HepG2 (cell line): Measurements from ENCODE around the gene OVAAL. TPM values are rescaled to one million over a fixed set of nuclear protein-coding genes. Genes with fewer than 3 reads are reported as not detected.
A peak's percentile ranks its signal among the peaks of the same experiment; 100 is the strongest.

Source experiments
- ATAC-seq: fragments of 200-7000 bp; cut with Tn5 transposase; 3 replicates; pipeline ENCODE4 v1.9.1; 2020; ENCODE audit warnings: mild to moderate bottlenecking, moderate library complexity
- BruUV-seq: library from RNA; stranded (reverse); fragments of 400-500 nt; replicated peaks from 2 replicates; lab custom pipeline; 2021; lab: Mats Ljungman, UMichigan
- CTCF ChIA-PET: fragments of 300-600 bp; formaldehyde crosslinking; extraction: SDS; loops from one replicate; lab custom pipeline; 2021; ENCODE audit warnings: low total read pairs, inconsistent platforms, low intra/inter-chr PET ratio; lab: Yijun Ruan, JAX
- POLR2A ChIA-PET: fragments of 350-600 bp; sonication (Branson Sonifier 250); formaldehyde crosslinking; loops from one replicate; lab custom pipeline; 2020; ENCODE audit warnings: antibody characterized with exemption, inconsistent platforms; lab: Yijun Ruan, JAX
- DNase-seq: peaks from one replicate; pipeline ENCODE4 v3.0.0-alpha.2; 2015; ENCODE audit warnings: low spot score
- FAIRE-seq: peaks from 3 replicates; lab custom pipeline; 2011; peaks lifted over from hg19 to GRCh38; lab: Jason Lieb, UNC
- H2AFZ ChIP-seq: one replicate; pipeline ENCODE4 v1.6.1; 2011; ENCODE audit warnings: low read length, inconsistent platforms
- H3K27ac ChIP-seq: fragments of 300-600 bp; 3 replicates; pipeline ENCODE4 v1.8.0; 2011; ENCODE audit warnings: mixed run types, mild to moderate bottlenecking, mixed read lengths, low read length, inconsistent platforms; ENCODE audit not compliant: insufficient read depth; ENCODE audit errors: extremely low read length
- H3K27me3 ChIP-seq, 2 experiments: fragments of 200-600 bp in 1 of 2; 2 replicates in 1 of 2; 3 replicates in 1 of 2; pipeline versions ENCODE4 v1.6.0 to v1.8.0; 2011; ENCODE audit warnings: low read length in 2 of 2, mild to moderate bottlenecking in 2 of 2, moderate library complexity in 2 of 2, inconsistent platforms in 1 of 2; ENCODE audit not compliant: insufficient read depth in 2 of 2, control insufficient read depth in 1 of 2
- H3K36me3 ChIP-seq, 2 experiments: fragments of 200-600 bp in 1 of 2; replicated peaks in 1 of 2; 2 replicates in 1 of 2; 3 replicates in 1 of 2; pipeline versions ENCODE4 v1.5.1 to v1.8.0; 2011; ENCODE audit warnings: low read length in 2 of 2, inconsistent platforms in 1 of 2; ENCODE audit not compliant: insufficient read depth in 2 of 2, control insufficient read depth in 1 of 2
- H3K4me1 ChIP-seq: 2 replicates; pipeline ENCODE4 v1.5.1; 2012; ENCODE audit warnings: low read length, inconsistent platforms; ENCODE audit not compliant: insufficient read depth
- H3K4me2 ChIP-seq: 2 replicates; pipeline ENCODE4 v1.6.0; 2011; ENCODE audit warnings: low read depth, low read length, inconsistent platforms
- H3K4me3 ChIP-seq, 3 experiments: fragments of 200-600 bp in 1 of 3; sonication (generic), shearing (Covaris generic) in 1 of 3; replicated peaks in 1 of 3; 2 replicates each; pipeline ENCODE4 v1.5.1; 2011 to 2016; ENCODE audit warnings: low read length in 3 of 3, inconsistent platforms in 2 of 3, low read depth in 2 of 3, mild to moderate bottlenecking in 2 of 3, control low read depth in 1 of 3, mixed read lengths in 1 of 3; ENCODE audit not compliant: insufficient read depth in 1 of 3
- H3K79me2 ChIP-seq: one replicate; pipeline ENCODE4 v1.6.1; 2011; ENCODE audit warnings: low read length, inconsistent platforms; ENCODE audit not compliant: insufficient read depth
- H3K9ac ChIP-seq: 2 replicates; pipeline ENCODE4 v1.6.0; 2011; ENCODE audit warnings: mild to moderate bottlenecking, low read depth, low read length, inconsistent platforms; ENCODE audit not compliant: insufficient read depth
- H3K9me3 ChIP-seq: 2 replicates; pipeline ENCODE4 v1.5.1; 2012; ENCODE audit warnings: mild to moderate bottlenecking, low read length
- H4K20me1 ChIP-seq: 2 replicates; pipeline ENCODE4 v1.6.0; 2011; ENCODE audit warnings: inconsistent platforms, mild to moderate bottlenecking, low read length, moderate library complexity; ENCODE audit not compliant: insufficient read depth
- ARID4A ChIP-seq: sonication (generic); formaldehyde crosslinking; IDR thresholded peaks from 2 replicates; pipeline ENCODE4 v1.5.0; 2020; ENCODE audit warnings: mild to moderate bottlenecking, missing genetic modification reagents, borderline replicate concordance
- CTCF ChIP-seq: sonication (generic); formaldehyde crosslinking; IDR thresholded peaks from 2 replicates; pipeline ENCODE4 v1.5.0; 2020; ENCODE audit warnings: mild to moderate bottlenecking, missing genetic modification reagents, moderate library complexity
- FOXA3 ChIP-seq: IDR thresholded peaks from 2 replicates; pipeline ENCODE4 v1.6.1; 2016; ENCODE audit warnings: missing genetic modification reagents, missing compliant biosample characterization
- GFI1 ChIP-seq: sonication (generic); formaldehyde crosslinking; IDR thresholded peaks from 2 replicates; pipeline ENCODE4 v1.5.0; 2020; ENCODE audit warnings: missing genetic modification reagents, mild to moderate bottlenecking, borderline replicate concordance
- HES4 ChIP-seq: sonication (generic); formaldehyde crosslinking; IDR thresholded peaks from 2 replicates; pipeline ENCODE4 v1.9.0; 2021; ENCODE audit warnings: mild to moderate bottlenecking, missing genetic modification reagents, borderline replicate concordance
- HHEX ChIP-seq: IDR thresholded peaks from 2 replicates; pipeline ENCODE4 v1.6.1; 2016; ENCODE audit warnings: control low read depth
- HOXA7 ChIP-seq: sonication (generic); formaldehyde crosslinking; IDR thresholded peaks from 2 replicates; pipeline ENCODE4 v1.8.1; 2022; ENCODE audit warnings: mild to moderate bottlenecking, missing genetic modification reagents, moderate library complexity
- KLF16 ChIP-seq, 2 experiments: sonication (generic) in 1 of 2; formaldehyde crosslinking in 1 of 2; IDR thresholded peaks; 2 replicates each; pipeline versions ENCODE4 v1.6.1 to v1.8.0; 2016 to 2023; ENCODE audit warnings: missing genetic modification reagents in 2 of 2, missing compliant biosample characterization in 1 of 2
- NCOA5 ChIP-seq: sonication (generic); formaldehyde crosslinking; IDR thresholded peaks from 2 replicates; pipeline ENCODE4 v1.4.0; 2020; ENCODE audit warnings: missing genetic modification reagents
- RBM22 ChIP-seq: fragments of 200-400 bp; formaldehyde crosslinking; optimal IDR thresholded peaks from 2 replicates; pipeline ENCODE3; 2017; ENCODE audit warnings: mild to moderate bottlenecking, low read length, moderate library complexity
- SMAD1 ChIP-seq: sonication (generic); formaldehyde crosslinking; IDR thresholded peaks from 2 replicates; pipeline ENCODE4 v1.4.0; 2020; ENCODE audit warnings: missing genetic modification reagents, low read depth, mild to moderate bottlenecking, borderline replicate concordance
- TFAP4 ChIP-seq: sonication (generic); IDR thresholded peaks from 2 replicates; pipeline ENCODE4 v1.6.1; 2016; ENCODE audit warnings: low read depth, borderline replicate concordance
- ZNF644 ChIP-seq: IDR thresholded peaks from 2 replicates; pipeline ENCODE4 v1.6.1; 2016; ENCODE audit warnings: low read depth
- ZZZ3 ChIP-seq: sonication (generic); formaldehyde crosslinking; IDR thresholded peaks from 2 replicates; pipeline ENCODE4 v1.4.0; 2020; ENCODE audit warnings: missing genetic modification reagents, mild to moderate bottlenecking, borderline replicate concordance
- WGBS: methylation state at CpG from one replicate; pipeline ENCODE4 v1.1.6; 2017; ENCODE audit warnings: low lambda C conversion rate; 5-methylcytosine and 5-hydroxymethylcytosine counted together
- in situ Hi-C: cut with HindIII; loops from 2 replicates; pipeline ENCODE4 v1.10.0; 2017; ENCODE audit warnings: low pct_unique_long_range_greater_than_20kb; ENCODE audit not compliant: extremely low pct_ligation_motif_present
- intact Hi-C: fragments of 100-400 bp; cut with micrococcal nuclease; formaldehyde crosslinking; loops from one replicate; pipeline ENCODE4 v1.10.0; 2022; ENCODE audit not compliant: unreplicated experiment
- polyA plus RNA-seq, 8 experiments: library from polyadenylated mRNA; depleted of rRNA in 3 of 8; stranded (reverse) in 7 of 8; unstranded in 1 of 8; fragments of >200 nt; fragmentation: Illumina TruSeq in 4 of 8; extraction: Trizol in 4 of 8; gene quantifications; 2 replicates each; pipeline versions ENCODE4 v1.2.1 to v1.2.3, GENCODE V29; 2011 to 2016; ENCODE audit warnings: low read depth in 4 of 8, missing spikeins in 1 of 8, mixed read lengths in 1 of 8; ENCODE audit not compliant: insufficient read depth in 1 of 8
- total RNA-seq, 5 experiments: library from RNA; depleted of rRNA; stranded (reverse); fragments of >200 nt; fragmentation: Illumina TruSeq; extraction: Trizol; gene quantifications; 2 replicates each; pipeline ENCODE4 v1.2.3, GENCODE V29; 2016; ENCODE audit warnings: low read depth in 1 of 5

The OVAAL gene
- total and polyA plus RNA-seq, 2 of the 13 experiments (the other 11 are each of a cell fraction or from before 2014, with no cell fraction given), result 0.04 TPM; not detected in 1

- no peak for TF ChIP-seq GFI1 (CRISPR knock-in tag)
- TF ChIP-seq HES4, result no peak
- TF ChIP-seq HOXA7, result no peak
- no peak for TF ChIP-seq SMAD1 (CRISPR knock-in tag)
- TF ChIP-seq ZZZ3 (CRISPR knock-in tag), result no peak
- TF ChIP-seq FOXA3 (CRISPR knock-in tag), result no peak
- no peak for TF ChIP-seq NCOA5
These were observed 13.3 kb downstream of the OVAAL start (continued) for GRCh38 chr1:180571832-180572636.

GRCh38 chr1:180572760-180573159 is 14.0 kb downstream of the OVAAL start:
- POLR2A ChIA-PET, result no interaction called here
- WGBS, result 25% methylated on average over 4 of the region's 4 CpGs
- Histone ChIP-seq H3K4me3 (no peak overlapping the region), H4K20me1 (no peaks in the 10 kb centered on the region), H3K27ac (no peak overlapping the region), H3K9ac (no peak overlapping the region), H3K4me1 (peaks cover 27% of the 10 kb centered on the region), H3K36me3 (no peaks in the 10 kb centered on the region), H3K27me3 (peaks cover 0 to 3% of the 10 kb centered on the region in 2 experiments; a peak in 1 of 5 replicates), H3K4me2 (peak overlapping the region; percentile 22; the same call in 1 of the 2 replicates), H2AFZ (peak overlapping the region; percentile 55), H3K9me3 (no peaks in the 10 kb centered on the region), H3K79me2 (no peaks in the 10 kb centered on the region)
- DNase-seq (no peak), FAIRE-seq (no peak), ATAC-seq (peak; percentile 84)
- in situ Hi-C loops (no loop called here), intact Hi-C loops (no loop called here)
- CTCF ChIA-PET, result no interaction called here
- no TSS peak for BruUV-seq
- TF ChIP-seq RBM22 (no peak), CTCF (CRISPR knock-in tag) (no peak), ARID4A (CRISPR knock-in tag) (no peak), KLF16 (CRISPR knock-in tag; IDR thresholded peaks at IDR 0.05) (no peak), ZNF644 (CRISPR knock-in tag) (peak; percentile 48; the same call in 1 of the 2 replicates), TFAP4 (0 out of 2 replicates have a peak, but pooled peaks have one; percentile 20), HHEX (no peak)
